AG04449 (cell line): ENCODE data around the gene TTC9.

ENCODE experiments used
- CTCF ChIA-PET: fragments of 350-600 bp; formaldehyde crosslinking; extraction: SDS; loops from one replicate; lab custom pipeline; 2021; ENCODE audit warnings: antibody characterized with exemption; lab: Yijun Ruan, JAX
- POLR2A ChIA-PET: fragments of 400-600, 350-600 bp; formaldehyde crosslinking; extraction: SDS; loops from one replicate; lab custom pipeline; 2020; ENCODE audit warnings: antibody characterized with exemption, inconsistent platforms; lab: Yijun Ruan, JAX
- DNase-seq: peaks from one replicate; pipeline ENCODE4 v3.0.0-alpha.2; 2010; ENCODE audit warnings: low read depth, low spot score
- H3K4me3 ChIP-seq: 2 replicates; pipeline ENCODE4 v1.5.1; 2011; ENCODE audit warnings: low read depth, mild to moderate bottlenecking, control low read depth, low read length
- TF ChIP-seq, protein P1 (sequence below): IDR thresholded peaks from one replicate; pipeline ENCODE4 v1.5.1; 2011; ENCODE audit warnings: mild to moderate bottlenecking, moderate library complexity, low read length, control low read depth, inconsistent platforms; ENCODE audit not compliant: insufficient read depth; ENCODE audit errors: missing control alignments

The TTC9 gene

DNA sequence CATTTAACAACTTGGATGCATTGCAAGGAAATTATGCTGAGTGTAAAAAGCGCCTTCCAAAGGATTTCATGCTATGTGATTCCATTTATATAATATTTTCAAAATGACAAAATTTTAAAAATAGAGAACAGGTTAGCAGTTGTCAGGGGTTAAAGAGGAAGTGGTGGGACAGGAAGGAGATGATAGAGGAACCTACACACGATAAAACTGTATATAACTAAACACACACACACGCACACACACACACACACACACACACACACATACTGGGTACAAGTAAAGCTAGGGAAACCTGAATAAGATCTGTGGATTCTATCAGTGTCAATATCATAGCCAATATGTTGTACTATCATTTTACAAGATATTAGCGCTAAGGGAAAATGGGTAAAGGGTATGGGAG is 17.2 kb downstream of the TTC9 start:
- POLR2A ChIA-PET = no interaction called here
- TF ChIP-seq, protein P1, sequence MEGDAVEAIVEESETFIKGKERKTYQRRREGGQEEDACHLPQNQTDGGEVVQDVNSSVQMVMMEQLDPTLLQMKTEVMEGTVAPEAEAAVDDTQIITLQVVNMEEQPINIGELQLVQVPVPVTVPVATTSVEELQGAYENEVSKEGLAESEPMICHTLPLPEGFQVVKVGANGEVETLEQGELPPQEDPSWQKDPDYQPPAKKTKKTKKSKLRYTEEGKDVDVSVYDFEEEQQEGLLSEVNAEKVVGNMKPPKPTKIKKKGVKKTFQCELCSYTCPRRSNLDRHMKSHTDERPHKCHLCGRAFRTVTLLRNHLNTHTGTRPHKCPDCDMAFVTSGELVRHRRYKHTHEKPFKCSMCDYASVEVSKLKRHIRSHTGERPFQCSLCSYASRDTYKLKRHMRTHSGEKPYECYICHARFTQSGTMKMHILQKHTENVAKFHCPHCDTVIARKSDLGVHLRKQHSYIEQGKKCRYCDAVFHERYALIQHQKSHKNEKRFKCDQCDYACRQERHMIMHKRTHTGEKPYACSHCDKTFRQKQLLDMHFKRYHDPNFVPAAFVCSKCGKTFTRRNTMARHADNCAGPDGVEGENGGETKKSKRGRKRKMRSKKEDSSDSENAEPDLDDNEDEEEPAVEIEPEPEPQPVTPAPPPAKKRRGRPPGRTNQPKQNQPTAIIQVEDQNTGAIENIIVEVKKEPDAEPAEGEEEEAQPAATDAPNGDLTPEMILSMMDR = no peak
- CTCF ChIA-PET = no interaction called here
- no peak for DNase-seq
- no peak overlapping the region for H3K4me3 ChIP-seq

DNA sequence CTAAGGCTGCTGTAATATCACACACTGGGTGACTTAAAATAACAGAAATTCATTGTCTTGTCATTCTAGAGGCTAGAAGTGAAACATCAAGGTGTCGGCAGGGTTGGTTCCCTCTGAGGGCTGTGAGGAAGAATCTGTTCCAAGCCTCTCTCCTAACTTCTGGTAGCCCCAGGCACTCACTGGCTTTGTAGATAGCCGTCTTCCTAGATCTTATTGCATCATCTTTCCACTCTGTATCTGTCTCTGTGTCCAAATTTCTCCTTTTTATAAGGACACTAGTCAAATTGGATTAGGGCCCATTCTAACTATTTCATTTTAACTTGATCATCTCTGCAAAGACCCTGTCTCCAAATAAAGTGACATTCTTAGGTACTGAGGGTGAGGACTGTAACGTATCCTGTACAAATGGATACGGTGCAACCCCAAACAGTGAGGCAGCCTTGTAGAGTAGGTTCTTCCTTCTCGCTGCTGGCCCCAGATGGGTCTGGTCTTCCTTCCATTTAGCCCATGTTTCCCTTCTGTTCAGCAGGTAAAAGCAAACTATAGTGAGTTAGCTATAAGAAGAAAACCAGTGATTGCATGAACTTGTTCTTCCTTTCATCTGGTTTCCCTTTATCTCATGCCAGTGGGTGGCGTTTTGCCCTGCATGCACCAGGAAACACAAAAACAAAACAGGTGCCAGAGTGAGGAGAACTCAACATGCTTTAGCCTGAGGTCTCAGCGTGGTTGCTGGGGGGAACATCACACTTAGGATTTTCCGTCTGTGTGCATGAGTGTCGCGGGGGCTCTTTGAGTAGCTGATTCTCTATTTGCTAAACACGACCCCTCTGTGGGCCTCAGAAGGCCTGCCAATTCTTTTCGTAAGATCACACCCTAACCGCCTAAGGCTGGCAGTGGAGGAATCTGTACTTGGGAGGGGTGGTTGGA is 19.5 kb downstream of the TTC9 start:
- ChIA-PET POLR2A (no interaction called here), CTCF (no interaction called here)
- TF ChIP-seq, protein P1 = no peak
- no peak for DNase-seq
- no peak overlapping the region for H3K4me3 ChIP-seq

DNA sequence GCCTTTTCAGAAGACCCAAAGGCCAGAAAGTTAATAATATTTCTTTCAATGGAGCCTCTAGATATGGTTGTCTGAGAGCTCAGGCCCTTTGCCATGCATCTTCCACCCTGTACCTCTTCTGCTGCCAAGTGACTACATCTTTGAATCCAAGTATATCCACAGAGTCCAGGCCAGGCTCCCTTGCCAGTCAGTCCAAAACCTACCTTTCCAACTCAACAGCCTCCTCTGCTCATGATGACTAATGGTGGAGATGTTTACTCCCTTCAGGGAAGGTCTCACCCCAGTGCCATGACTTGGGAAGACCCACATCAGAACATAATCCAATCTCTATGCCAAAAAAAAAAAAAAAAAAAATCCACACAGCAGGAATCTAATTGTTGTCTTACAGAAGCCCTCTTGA is 20.4 kb downstream of the TTC9 start:
- ChIA-PET CTCF (no interaction called here), POLR2A (no interaction called here)
- no peak for DNase-seq
- H3K4me3 ChIP-seq = no peak overlapping the region
- TF ChIP-seq, protein P1 = no peak

DNA sequence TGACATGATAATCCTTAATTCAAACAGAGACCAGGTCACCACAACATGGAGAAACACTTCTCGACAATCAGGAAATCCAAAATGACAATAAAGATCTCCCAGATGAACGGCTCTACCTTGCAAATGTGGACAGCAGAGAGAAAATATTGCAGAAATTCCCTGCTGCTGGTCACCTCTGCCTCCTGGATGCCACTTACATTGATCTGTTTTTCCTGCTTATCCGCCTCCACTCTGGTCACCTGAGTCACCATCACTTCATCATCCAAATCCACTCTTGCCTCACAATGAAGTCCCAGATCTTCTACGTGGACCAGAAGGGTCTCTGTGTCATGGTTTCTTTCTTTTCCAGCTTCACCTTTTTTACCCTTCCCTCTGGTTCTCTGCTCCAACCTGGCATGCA is 21.1 kb downstream of the TTC9 start:
- no peak for DNase-seq
- no peak overlapping the region for H3K4me3 ChIP-seq
- ChIA-PET CTCF (no interaction called here), POLR2A (no interaction called here)
- TF ChIP-seq, protein P1 = no peak

DNA sequence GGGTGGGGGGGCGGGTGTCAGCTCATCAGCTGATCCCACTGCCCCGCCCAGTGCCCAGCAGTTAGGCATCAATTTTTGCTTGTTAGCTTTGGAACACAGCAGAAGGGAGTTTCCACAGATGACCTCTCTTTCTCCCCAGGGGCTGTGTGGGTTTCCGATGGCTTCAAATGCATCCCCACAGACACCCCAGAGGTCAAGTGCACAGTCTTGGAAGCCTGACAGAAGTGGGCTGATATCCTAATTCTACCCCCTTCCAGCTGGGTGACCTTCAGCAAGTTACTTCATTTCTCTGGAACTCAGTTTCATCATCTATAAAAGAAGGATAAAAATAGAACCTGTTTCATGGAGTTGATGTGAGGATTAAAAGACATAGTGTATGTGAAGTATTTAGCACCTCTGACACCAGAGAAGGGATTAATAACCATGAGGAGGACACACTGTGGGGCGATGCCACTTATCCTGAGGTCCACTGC is 22.0 kb downstream of the TTC9 start:
- TF ChIP-seq, protein P1 = no peak
- ChIA-PET CTCF (no interaction called here), POLR2A (no interaction called here)
- no peak overlapping the region for H3K4me3 ChIP-seq
- no peak for DNase-seq

- no peak overlapping the region for H3K4me3 ChIP-seq
- no peak for DNase-seq
- ChIA-PET CTCF (no interaction called here), POLR2A (no interaction called here)
- TF ChIP-seq, protein P1 = no peak
These were observed 23.2 kb downstream of the TTC9 start for GRCh38 chr14:70664698-70665447.
